Adrenal gland (tissue), 5 donors: ENCODE measurements around the gene PBX3.

Experiments used
- CTCF ChIP-seq, 6 experiments: fragments of 450-650 bp in 4 of 6; fragments of 200-600 bp in 2 of 6; sonication (generic) in 1 of 6; IDR thresholded peaks; 1 replicate in 5 of 6; 2 replicates in 1 of 6; pipeline versions ENCODE4 v1.5.1 to v1.8.0; 2016 to 2021; ENCODE audit warnings: antibody characterized with exemption in 6 of 6, mild to moderate bottlenecking in 2 of 6, moderate library complexity in 1 of 6
- POLR2A ChIP-seq, 2 donors: fragments of 450-650 bp; IDR thresholded peaks; one replicate each; pipeline ENCODE4 v1.6.1; 2017; ENCODE audit warnings: antibody characterized with exemption in 2 of 2, mild to moderate bottlenecking in 2 of 2, moderate library complexity in 1 of 2
- donor health status: DM: no; HTN: no; CAD: no.

- TF ChIP-seq CTCF (IDR thresholded peaks at IDR 0.05) (no peak), POLR2A (IDR thresholded peaks at IDR 0.05) (no peak)
Observed at GRCh38 chr9:125852386-125852785, 105.2 kb downstream of the PBX3 start.
